ENCODE results near the gene COL5A1.

Gene COL5A1

DNA sequence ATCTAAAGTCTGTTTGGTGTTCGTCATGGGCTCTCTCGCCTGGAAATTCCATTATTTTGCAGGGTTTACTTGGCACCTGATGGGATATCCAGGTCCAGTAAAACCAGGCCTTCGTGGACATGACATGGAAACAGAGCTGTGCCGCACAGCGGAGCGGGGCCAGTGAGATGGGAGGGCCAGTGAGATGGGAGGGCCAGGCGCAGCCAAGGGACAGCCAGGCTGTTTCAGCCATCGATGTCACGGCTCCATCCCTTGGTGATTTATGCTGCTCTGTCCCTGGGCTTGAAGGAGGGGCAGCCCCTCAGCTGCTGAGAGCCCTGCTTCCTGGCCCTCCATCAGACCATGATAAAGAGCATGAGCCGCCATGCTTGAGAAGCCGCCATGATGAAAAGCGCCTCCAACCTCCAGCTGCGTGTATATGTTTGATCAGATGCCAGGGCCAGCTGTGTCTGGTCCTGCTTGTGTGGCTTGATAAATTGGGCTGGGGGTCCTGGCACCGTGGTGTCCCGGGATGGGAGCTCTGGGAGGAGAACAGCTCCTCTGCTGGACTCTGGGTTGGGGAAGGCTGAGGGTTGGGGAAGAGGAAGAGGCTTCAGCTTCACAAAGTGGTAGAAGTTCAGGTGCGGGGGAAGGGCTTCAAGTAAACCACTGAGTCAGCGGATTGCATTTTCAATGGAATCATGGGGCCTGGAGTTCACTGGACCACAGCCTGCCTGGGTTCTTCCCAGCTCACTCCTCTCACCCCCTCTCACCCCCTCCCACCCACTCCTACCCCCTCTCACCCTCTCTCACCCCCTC lies 6.1 kb upstream of the COL5A1 start:
- TF ChIP-seq CTCF (IDR thresholded peaks at IDR 0.05; ENCODE audit: control insufficient read depth, extremely low read depth, insufficient read depth) = no peak
- H3K4me3 ChIP-seq (ENCODE audit: low read depth, low read length) = no peak overlapping the region
- no peak for DNase-seq (ENCODE audit: low read depth)

GRCh38 chr9:134636149-134636507 lies 5.5 kb upstream of the COL5A1 start:
- no peak overlapping the region for H3K4me3 ChIP-seq (ENCODE audit: low read depth, low read length)
- DNase-seq (ENCODE audit: low read depth) = no peak
- TF ChIP-seq CTCF (IDR thresholded peaks at IDR 0.05; ENCODE audit: control insufficient read depth, extremely low read depth, insufficient read depth) = no peak

GRCh38 chr9:134637241-134637640 lies 4.4 kb upstream of the COL5A1 start:
- DNase-seq (ENCODE audit: low read depth) = no peak
- H3K4me3 ChIP-seq (ENCODE audit: low read depth, low read length) = no peak overlapping the region
- no peak for TF ChIP-seq CTCF (IDR thresholded peaks at IDR 0.05; ENCODE audit: control insufficient read depth, extremely low read depth, insufficient read depth)

GRCh38 chr9:134637696-134638501 lies 3.7 kb upstream of the COL5A1 start:
- no peak overlapping the region for H3K4me3 ChIP-seq (ENCODE audit: low read depth, low read length)
- DNase-seq (ENCODE audit: low read depth) = no peak
- TF ChIP-seq CTCF (IDR thresholded peaks at IDR 0.05; ENCODE audit: control insufficient read depth, extremely low read depth, insufficient read depth) = no peak

- TF ChIP-seq CTCF (IDR thresholded peaks at IDR 0.05; ENCODE audit: control insufficient read depth, extremely low read depth, insufficient read depth) = no peak
- H3K4me3 ChIP-seq (ENCODE audit: low read depth, low read length) = no peak overlapping the region
- no peak for DNase-seq (ENCODE audit: low read depth)
These were observed 3.0 kb upstream of the COL5A1 start for GRCh38 chr9:134638502-134639090.

GRCh38 chr9:134639994-134640393 lies 1.6 kb upstream of the COL5A1 start:
- DNase-seq (ENCODE audit: low read depth) = no peak
- H3K4me3 ChIP-seq (ENCODE audit: low read depth, low read length) = no peak overlapping the region
- TF ChIP-seq CTCF (IDR thresholded peaks at IDR 0.05; ENCODE audit: control insufficient read depth, extremely low read depth, insufficient read depth) = no peak

Measured in LNCaP clone FGC (cell line).